ENCODE measurements around the gene BCDIN3D. TPM values are rescaled to one million over a fixed set of nuclear protein-coding genes. Genes with fewer than 3 reads are reported as not detected.

Gene BCDIN3D
- total and polyA plus RNA-seq, 2 of the 8 experiments (the other 6 are each of a cell fraction or from before 2014, with no cell fraction given), result 1.6 to 2.4 TPM

GRCh38 chr12:49828133-49829091 lies 14.5 kb downstream of the BCDIN3D start, which contains the start of gene NCKAP5L (continued):
- no peak for TF ChIP-seq KDM1A (IDR thresholded peaks at IDR 0.05; ENCODE audit: borderline replicate concordance, low read length)

Measured in H1 (cell line).